ENCODE measurements around the gene MYO3A. TPM values are rescaled to one million over a fixed set of nuclear protein-coding genes. Genes with fewer than 3 reads are reported as not detected.

Gene MYO3A
- polyA plus RNA-seq, 2 donors: 0.95 to 1.2 TPM

DNA sequence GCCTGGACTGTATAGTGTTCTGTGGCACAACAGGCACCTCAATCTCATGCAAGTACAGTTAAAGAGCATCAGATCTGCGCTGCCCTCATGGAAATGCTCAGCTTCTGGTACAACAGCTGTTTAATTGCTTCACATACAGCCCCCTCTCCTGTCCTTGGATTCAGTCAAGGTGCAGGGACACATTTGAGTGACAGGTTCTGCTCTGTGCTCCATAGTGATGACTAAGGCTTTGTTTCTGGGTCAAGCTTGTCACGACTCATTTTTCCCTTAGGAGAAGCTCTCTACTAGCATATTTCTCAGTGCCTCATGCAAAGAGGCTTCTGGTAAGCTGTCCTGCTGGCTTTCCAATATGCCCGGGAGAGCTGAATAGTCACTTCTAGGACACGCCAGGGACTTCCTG, 26.8 kb upstream of the MYO3A start:
- H3K36me3 ChIP-seq (ENCODE audit: control insufficient read depth in 2 of 2, insufficient read depth in 2 of 2, low read length in 1 of 2): no peaks in the 10 kb centered on the region
- no peak overlapping the region for H3K4me3 ChIP-seq (ENCODE audit: low read depth in 1 of 2, low read length in 2 of 2)
- no peak overlapping the region for H3K27ac ChIP-seq (ENCODE audit: low read depth in 2 of 2, low read length in 1 of 2)
- H3K4me1 ChIP-seq (ENCODE audit: control insufficient read depth in 2 of 2, insufficient read depth in 2 of 2, low read length in 1 of 2): no peaks in the 10 kb centered on the region
- H3K27me3 ChIP-seq (ENCODE audit: control insufficient read depth in 1 of 2, insufficient read depth in 2 of 2, low read length in 2 of 2): no peaks in the 10 kb centered on the region
- H3K9me3 ChIP-seq (ENCODE audit: control insufficient read depth in 2 of 2, insufficient read depth in 1 of 2, low read depth in 1 of 2, low read length in 1 of 2): no peaks in the 10 kb centered on the region
- WGBS, 2 donors: 55 to 61% methylated on average over 4 of the region's 4 CpGs

DNA sequence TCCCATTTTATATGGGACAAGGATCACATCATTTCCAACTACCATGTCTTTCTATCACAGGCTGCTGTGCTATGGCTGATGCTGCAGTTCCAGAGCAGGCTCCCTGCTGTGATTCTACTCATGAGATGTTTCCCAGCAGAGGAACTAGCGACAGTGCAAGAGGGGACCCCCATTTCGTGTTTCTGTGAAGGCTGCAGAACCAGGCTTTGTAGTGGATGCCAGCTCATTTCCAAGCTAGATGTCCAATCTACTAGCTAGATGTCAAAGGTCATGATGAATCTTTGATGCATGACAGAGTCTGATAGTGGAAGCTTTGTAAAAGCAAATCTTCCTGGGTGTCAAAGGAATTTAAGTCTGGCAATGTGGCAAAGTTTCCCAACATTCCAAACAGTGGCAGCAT, 21.2 kb upstream of the MYO3A start:
- 7 to 27% methylated on average over 2 of the region's 2 CpGs for whole genome bisulfite sequencing, 2 donors

DNA sequence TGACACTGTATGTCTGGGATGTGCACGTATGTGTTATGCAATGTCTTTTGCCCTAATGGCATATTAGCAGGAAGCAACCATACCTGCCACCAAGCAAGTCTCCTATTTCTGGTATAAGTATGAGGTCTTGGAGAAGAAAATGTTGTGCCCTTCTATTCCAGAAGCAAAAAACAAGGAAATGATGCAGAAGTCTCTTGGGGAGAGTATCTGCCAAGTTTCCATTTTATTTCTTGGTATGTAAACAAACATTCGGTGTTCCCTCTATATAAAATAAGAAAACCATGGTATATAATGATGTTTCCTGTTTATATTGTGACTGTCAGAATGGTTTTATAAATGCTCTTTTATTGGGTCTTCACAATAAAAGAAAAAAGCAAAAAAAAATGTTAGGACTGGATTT, 19.3 kb upstream of the MYO3A start:
- WGBS, 2 donors: 40 to 46% methylated on average over 2 of the region's 2 CpGs
- H3K27me3 ChIP-seq (ENCODE audit: control insufficient read depth in 1 of 2, insufficient read depth in 2 of 2, low read length in 2 of 2): no peaks in the 10 kb centered on the region
- no peaks in the 10 kb centered on the region for H3K36me3 ChIP-seq (ENCODE audit: control insufficient read depth in 2 of 2, insufficient read depth in 2 of 2, low read length in 1 of 2)
- H3K4me1 ChIP-seq (ENCODE audit: control insufficient read depth in 2 of 2, insufficient read depth in 2 of 2, low read length in 1 of 2): no peaks in the 10 kb centered on the region
- no peak overlapping the region for H3K4me3 ChIP-seq (ENCODE audit: low read depth in 1 of 2, low read length in 2 of 2)
- H3K27ac ChIP-seq (ENCODE audit: low read depth in 2 of 2, low read length in 1 of 2): no peak overlapping the region
- no peaks in the 10 kb centered on the region for H3K9me3 ChIP-seq (ENCODE audit: control insufficient read depth in 2 of 2, insufficient read depth in 1 of 2, low read depth in 1 of 2, low read length in 1 of 2)

More for the DNA sequence above, 21.2 kb upstream of the MYO3A start:
- Histone ChIP-seq H3K4me3 (ENCODE audit: low read depth in 1 of 2, low read length in 2 of 2) (no peak overlapping the region), H3K27me3 (ENCODE audit: control insufficient read depth in 1 of 2, insufficient read depth in 2 of 2, low read length in 2 of 2) (no peaks in the 10 kb centered on the region), H3K36me3 (ENCODE audit: control insufficient read depth in 2 of 2, insufficient read depth in 2 of 2, low read length in 1 of 2) (no peaks in the 10 kb centered on the region), H3K9me3 (ENCODE audit: control insufficient read depth in 2 of 2, insufficient read depth in 1 of 2, low read depth in 1 of 2, low read length in 1 of 2) (no peaks in the 10 kb centered on the region), H3K4me1 (ENCODE audit: control insufficient read depth in 2 of 2, insufficient read depth in 2 of 2, low read length in 1 of 2) (no peaks in the 10 kb centered on the region), H3K27ac (ENCODE audit: low read depth in 2 of 2, low read length in 1 of 2) (no peak overlapping the region)

DNA sequence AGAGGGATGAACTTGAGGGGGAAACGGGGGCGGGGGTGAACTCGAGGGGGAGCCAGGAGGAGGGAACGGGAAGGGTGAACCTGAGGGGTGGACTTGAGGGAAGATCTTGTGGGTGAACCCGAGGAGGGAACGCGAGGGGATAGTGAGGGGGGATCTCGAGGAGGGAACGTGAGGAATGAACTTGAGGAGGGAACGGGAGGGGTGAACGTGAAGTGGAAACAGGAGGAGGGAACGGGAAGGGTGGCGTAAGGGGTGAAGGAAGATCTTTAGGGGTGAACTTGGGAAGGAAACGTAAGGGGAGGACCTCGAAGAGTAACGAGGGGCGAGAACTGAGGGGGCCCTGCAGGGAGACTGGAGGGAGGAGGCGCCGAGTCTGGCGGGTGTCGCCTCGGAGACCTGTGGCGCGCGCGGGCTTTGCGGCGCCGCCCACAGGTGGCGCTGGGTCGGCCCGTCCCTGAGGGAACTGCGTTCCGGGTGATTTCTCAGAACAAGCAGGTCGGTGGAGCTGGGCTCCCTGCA, 651 bp downstream of the MYO3A start:
- H3K36me3 ChIP-seq (ENCODE audit: control insufficient read depth in 2 of 2, insufficient read depth in 2 of 2, low read length in 1 of 2): no peaks in the 10 kb centered on the region
- WGBS, 2 donors: 1 to 2% methylated on average over 35 of the region's 35 CpGs
- H3K4me3 ChIP-seq (ENCODE audit: low read depth in 1 of 2, low read length in 2 of 2): peak overlapping the region; percentile 47 to 62
- peaks cover 0 to 3% of the 10 kb centered on the region in 2 donors for H3K27me3 ChIP-seq (ENCODE audit: control insufficient read depth in 1 of 2, insufficient read depth in 2 of 2, low read length in 2 of 2)
- no peaks in the 10 kb centered on the region for H3K9me3 ChIP-seq (ENCODE audit: control insufficient read depth in 2 of 2, insufficient read depth in 1 of 2, low read depth in 1 of 2, low read length in 1 of 2)
- H3K27ac ChIP-seq (ENCODE audit: low read depth in 2 of 2, low read length in 1 of 2): no peak overlapping the region
- H3K4me1 ChIP-seq (ENCODE audit: control insufficient read depth in 2 of 2, insufficient read depth in 2 of 2, low read length in 1 of 2): peaks cover 0 to 4% of the 10 kb centered on the region in 2 donors

DNA sequence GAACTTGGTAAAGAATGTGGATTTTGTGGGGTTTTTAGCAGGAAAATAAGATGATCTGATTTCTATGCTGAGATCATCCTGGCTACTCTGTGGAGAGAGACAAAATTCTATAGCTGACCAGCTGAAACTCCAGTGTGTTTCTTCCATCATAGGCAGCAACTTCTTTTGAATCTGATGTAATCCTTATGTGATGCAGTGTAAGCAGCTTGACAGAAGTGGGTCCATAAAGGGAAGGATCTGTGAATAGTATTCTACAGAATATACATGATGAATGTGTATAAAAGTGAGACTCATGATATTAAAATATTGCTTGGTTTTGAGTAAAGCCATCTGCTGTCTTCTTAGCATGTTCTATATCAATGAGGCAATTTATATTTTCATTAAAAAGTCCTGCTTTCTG, 4.4 kb downstream of the MYO3A start:
- Histone ChIP-seq H3K27ac (ENCODE audit: low read depth in 2 of 2, low read length in 1 of 2) (no peak overlapping the region), H3K9me3 (ENCODE audit: control insufficient read depth in 2 of 2, insufficient read depth in 1 of 2, low read depth in 1 of 2, low read length in 1 of 2) (no peaks in the 10 kb centered on the region), H3K27me3 (ENCODE audit: control insufficient read depth in 1 of 2, insufficient read depth in 2 of 2, low read length in 2 of 2) (peaks cover 0 to 3% of the 10 kb centered on the region in 2 donors), H3K4me1 (ENCODE audit: control insufficient read depth in 2 of 2, insufficient read depth in 2 of 2, low read length in 1 of 2) (peaks cover 0 to 4% of the 10 kb centered on the region in 2 donors), H3K4me3 (ENCODE audit: low read depth in 1 of 2, low read length in 2 of 2) (no peak overlapping the region), H3K36me3 (ENCODE audit: control insufficient read depth in 2 of 2, insufficient read depth in 2 of 2, low read length in 1 of 2) (no peaks in the 10 kb centered on the region)

DNA sequence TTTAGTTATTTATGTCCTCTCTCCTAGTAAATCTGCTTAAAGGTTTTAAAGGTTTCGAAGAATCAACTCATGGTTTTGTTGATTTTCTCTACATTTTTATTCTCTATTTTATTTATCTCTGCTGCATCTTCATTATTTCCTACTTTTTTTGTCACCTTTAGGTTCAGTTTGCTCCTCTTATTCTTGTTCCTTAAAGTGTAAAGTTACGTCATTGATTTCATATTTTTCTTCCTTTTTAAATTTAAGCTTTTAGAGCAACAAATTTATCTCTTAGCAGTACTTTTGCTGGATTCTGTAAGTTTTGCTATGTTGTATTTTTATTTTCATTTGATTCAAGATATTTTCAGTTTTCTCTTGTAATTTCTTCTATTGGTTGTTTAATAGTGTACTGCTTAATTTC, 10.7 kb downstream of the MYO3A start:
- H3K27ac ChIP-seq (ENCODE audit: low read depth in 2 of 2, low read length in 1 of 2): no peak overlapping the region
- H3K36me3 ChIP-seq (ENCODE audit: control insufficient read depth in 2 of 2, insufficient read depth in 2 of 2, low read length in 1 of 2): no peaks in the 10 kb centered on the region
- H3K4me1 ChIP-seq (ENCODE audit: control insufficient read depth in 2 of 2, insufficient read depth in 2 of 2, low read length in 1 of 2): no peaks in the 10 kb centered on the region
- no peaks in the 10 kb centered on the region for H3K27me3 ChIP-seq (ENCODE audit: control insufficient read depth in 1 of 2, insufficient read depth in 2 of 2, low read length in 2 of 2)
- no peaks in the 10 kb centered on the region for H3K9me3 ChIP-seq (ENCODE audit: control insufficient read depth in 2 of 2, insufficient read depth in 1 of 2, low read depth in 1 of 2, low read length in 1 of 2)
- H3K4me3 ChIP-seq (ENCODE audit: low read depth in 1 of 2, low read length in 2 of 2): no peak overlapping the region
- WGBS, 2 donors: 94 to 99% methylated on average over 2 of the region's 2 CpGs

DNA sequence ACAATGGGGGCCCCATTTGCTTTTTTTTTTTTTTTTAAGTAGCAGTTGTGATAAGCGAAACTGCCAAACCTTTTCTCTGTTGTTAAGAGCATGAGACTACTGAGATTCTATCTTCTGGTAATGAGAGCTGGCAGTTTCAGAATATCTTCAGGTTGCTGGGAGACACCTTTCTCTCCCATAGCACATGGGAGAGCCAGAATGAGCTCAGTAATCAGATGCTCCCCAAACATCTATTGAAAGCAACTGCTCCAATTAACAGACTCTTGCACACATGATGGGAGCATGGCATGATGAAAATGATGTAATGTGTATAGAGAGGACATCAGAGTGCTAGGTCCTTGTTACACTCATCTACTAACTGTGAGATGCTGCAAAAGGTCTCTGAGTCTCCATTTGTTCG, 18.8 kb downstream of the MYO3A start:
- WGBS, 2 donors: 67 to 71% methylated on average over 2 of the region's 2 CpGs
- no peak overlapping the region for H3K27ac ChIP-seq (ENCODE audit: low read depth in 2 of 2, low read length in 1 of 2)
- no peak overlapping the region for H3K4me3 ChIP-seq (ENCODE audit: low read depth in 1 of 2, low read length in 2 of 2)
- H3K36me3 ChIP-seq (ENCODE audit: control insufficient read depth in 2 of 2, insufficient read depth in 2 of 2, low read length in 1 of 2): no peaks in the 10 kb centered on the region
- H3K27me3 ChIP-seq (ENCODE audit: control insufficient read depth in 1 of 2, insufficient read depth in 2 of 2, low read length in 2 of 2): no peaks in the 10 kb centered on the region
- H3K9me3 ChIP-seq (ENCODE audit: control insufficient read depth in 2 of 2, insufficient read depth in 1 of 2, low read depth in 1 of 2, low read length in 1 of 2): no peaks in the 10 kb centered on the region
- H3K4me1 ChIP-seq (ENCODE audit: control insufficient read depth in 2 of 2, insufficient read depth in 2 of 2, low read length in 1 of 2): no peaks in the 10 kb centered on the region

DNA sequence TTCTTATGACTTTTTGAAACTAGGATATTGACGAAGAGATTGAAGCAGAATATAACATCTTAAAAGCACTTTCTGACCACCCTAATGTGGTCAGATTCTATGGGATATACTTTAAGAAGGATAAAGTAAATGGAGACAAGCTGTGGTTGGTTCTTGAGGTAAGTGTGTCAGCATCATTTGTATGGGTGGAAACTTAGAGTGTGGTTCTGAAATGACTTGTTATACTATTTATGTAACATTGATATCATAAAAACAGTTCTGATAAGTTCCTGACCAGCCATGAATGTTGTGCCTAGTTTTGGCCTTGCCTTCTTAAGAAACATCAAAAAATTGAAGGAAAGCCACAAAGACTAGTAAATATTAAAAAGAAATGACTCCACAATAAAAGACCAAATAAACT, 20.8 kb downstream of the MYO3A start:
- no peaks in the 10 kb centered on the region for H3K4me1 ChIP-seq (ENCODE audit: control insufficient read depth in 2 of 2, insufficient read depth in 2 of 2, low read length in 1 of 2)
- H3K9me3 ChIP-seq (ENCODE audit: control insufficient read depth in 2 of 2, insufficient read depth in 1 of 2, low read depth in 1 of 2, low read length in 1 of 2): no peaks in the 10 kb centered on the region
- no peak overlapping the region for H3K27ac ChIP-seq (ENCODE audit: low read depth in 2 of 2, low read length in 1 of 2)
- no peak overlapping the region for H3K4me3 ChIP-seq (ENCODE audit: low read depth in 1 of 2, low read length in 2 of 2)
- 74 to 77% methylated on average over 1 of the region's 1 CpG for WGBS, 2 donors
- H3K27me3 ChIP-seq (ENCODE audit: control insufficient read depth in 1 of 2, insufficient read depth in 2 of 2, low read length in 2 of 2): no peaks in the 10 kb centered on the region
- no peaks in the 10 kb centered on the region for H3K36me3 ChIP-seq (ENCODE audit: control insufficient read depth in 2 of 2, insufficient read depth in 2 of 2, low read length in 1 of 2)

DNA sequence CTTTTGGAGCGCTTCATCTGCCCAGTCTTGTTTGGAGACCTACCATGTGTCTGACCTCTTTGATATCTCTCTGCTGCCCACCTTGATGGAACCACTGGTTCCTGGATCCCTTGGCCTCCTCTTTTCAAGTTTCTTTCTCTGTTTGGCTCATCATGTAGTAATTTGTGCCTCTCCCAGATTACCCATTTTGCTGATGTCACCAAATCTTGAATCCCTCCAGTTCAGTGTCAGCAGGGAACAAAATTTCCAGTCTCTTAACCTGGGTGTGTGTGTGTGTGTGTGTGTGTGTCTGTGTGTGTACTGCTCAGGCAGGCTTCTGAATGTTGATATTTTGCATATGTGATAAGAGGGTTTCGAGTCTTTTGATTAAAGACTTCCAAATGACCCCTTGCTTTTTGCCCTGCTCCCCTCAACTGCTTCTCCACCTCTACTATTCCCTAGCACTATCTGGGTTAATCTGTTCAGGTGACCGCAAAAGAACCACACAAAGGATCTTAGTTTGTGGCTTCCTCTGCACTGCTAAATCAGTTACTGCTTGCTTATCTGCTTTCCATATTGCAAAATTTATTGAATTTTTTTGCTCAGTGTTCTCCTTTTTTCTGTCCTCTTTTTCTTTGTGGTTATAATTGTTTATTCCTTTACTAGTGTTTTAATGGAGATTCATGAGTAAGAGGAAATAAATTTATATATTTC, 25.7 kb downstream of the MYO3A start:
- 82 to 84% methylated on average over 3 of the region's 3 CpGs for WGBS, 2 donors
- H3K4me3 ChIP-seq (ENCODE audit: low read depth in 1 of 2, low read length in 2 of 2): no peak overlapping the region
- no peaks in the 10 kb centered on the region for H3K4me1 ChIP-seq (ENCODE audit: control insufficient read depth in 2 of 2, insufficient read depth in 2 of 2, low read length in 1 of 2)
- H3K27me3 ChIP-seq (ENCODE audit: control insufficient read depth in 1 of 2, insufficient read depth in 2 of 2, low read length in 2 of 2): no peaks in the 10 kb centered on the region
- H3K36me3 ChIP-seq (ENCODE audit: control insufficient read depth in 2 of 2, insufficient read depth in 2 of 2, low read length in 1 of 2): no peaks in the 10 kb centered on the region
- no peak overlapping the region for H3K27ac ChIP-seq (ENCODE audit: low read depth in 2 of 2, low read length in 1 of 2)
- H3K9me3 ChIP-seq (ENCODE audit: control insufficient read depth in 2 of 2, insufficient read depth in 1 of 2, low read depth in 1 of 2, low read length in 1 of 2): no peaks in the 10 kb centered on the region

DNA sequence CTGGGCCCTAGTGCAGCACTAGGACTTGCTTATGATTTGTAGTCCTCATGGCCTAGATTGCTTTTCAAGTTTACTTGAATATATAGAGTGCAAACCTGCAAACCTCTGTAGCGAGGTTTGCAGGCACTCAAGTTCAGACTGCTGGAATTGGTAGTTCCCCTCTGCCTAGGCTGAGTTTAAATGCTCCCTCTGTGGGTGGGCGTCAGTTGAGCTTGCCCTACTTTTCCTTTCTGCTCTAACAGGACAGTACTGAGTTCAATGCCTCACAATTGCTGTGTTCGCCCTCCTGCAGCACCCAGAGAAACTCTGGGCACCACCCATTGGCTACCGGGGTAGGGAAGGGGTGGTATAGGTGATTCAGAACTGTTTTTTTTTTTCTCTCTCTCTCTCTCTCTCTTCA, 31.6 kb downstream of the MYO3A start:
- 79 to 83% methylated on average over 4 of the region's 4 CpGs for WGBS, 2 donors
- no peak overlapping the region for H3K4me3 ChIP-seq (ENCODE audit: low read depth in 1 of 2, low read length in 2 of 2)
- H3K4me1 ChIP-seq (ENCODE audit: control insufficient read depth in 2 of 2, insufficient read depth in 2 of 2, low read length in 1 of 2): no peaks in the 10 kb centered on the region
- H3K36me3 ChIP-seq (ENCODE audit: control insufficient read depth in 2 of 2, insufficient read depth in 2 of 2, low read length in 1 of 2): no peaks in the 10 kb centered on the region
- no peak overlapping the region for H3K27ac ChIP-seq (ENCODE audit: low read depth in 2 of 2, low read length in 1 of 2)
- H3K9me3 ChIP-seq (ENCODE audit: control insufficient read depth in 2 of 2, insufficient read depth in 1 of 2, low read depth in 1 of 2, low read length in 1 of 2): no peaks in the 10 kb centered on the region
- no peaks in the 10 kb centered on the region for H3K27me3 ChIP-seq (ENCODE audit: control insufficient read depth in 1 of 2, insufficient read depth in 2 of 2, low read length in 2 of 2)
